H54 (cell line): Measurements from ENCODE around the gene MAN2B2.

Experiments used
- DNase-seq: peaks from one replicate; pipeline ENCODE4 v3.0.0; 2011; ENCODE audit warnings: low spot score, mixed read lengths; ENCODE audit not compliant: insufficient read length
- FAIRE-seq: peaks from 3 replicates; lab custom pipeline; 2011; peaks lifted over from hg19 to GRCh38; lab: Jason Lieb, UNC
- POLR2A ChIP-seq: IDR thresholded peaks from 2 replicates; pipeline ENCODE4 v1.6.1; 2011; ENCODE audit warnings: low read depth, mild to moderate bottlenecking, low read length

Gene MAN2B2

GRCh38 chr4:6551660-6552059 is 23.3 kb upstream of the MAN2B2 start:
- DNase-seq = no peak
- TF ChIP-seq POLR2A = no peak
- no peak for FAIRE-seq

- no peak for TF ChIP-seq POLR2A
- FAIRE-seq (no peak), DNase-seq (no peak)
Measured at GRCh38 chr4:6555519-6555918, 19.5 kb upstream of the MAN2B2 start.

GRCh38 chr4:6556263-6556662 is 18.7 kb upstream of the MAN2B2 start:
- DNase-seq = no peak
- no peak for TF ChIP-seq POLR2A
- no peak for FAIRE-seq

GRCh38 chr4:6557185-6557584 is 17.8 kb upstream of the MAN2B2 start:
- FAIRE-seq = no peak
- DNase-seq = no peak
- TF ChIP-seq POLR2A = no peak

GRCh38 chr4:6557856-6558255 is 17.1 kb upstream of the MAN2B2 start:
- FAIRE-seq = no peak
- no peak for DNase-seq
- no peak for TF ChIP-seq POLR2A

GRCh38 chr4:6560416-6561172 is 14.4 kb upstream of the MAN2B2 start:
- FAIRE-seq (no peak), DNase-seq (peak; percentile 59)
- no peak for TF ChIP-seq POLR2A

- no peak for TF ChIP-seq POLR2A
- no peak for FAIRE-seq
- DNase-seq = no peak
Measured at GRCh38 chr4:6561173-6561516, 13.8 kb upstream of the MAN2B2 start.

GRCh38 chr4:6561706-6562371 is 13.2 kb upstream of the MAN2B2 start:
- no peak for TF ChIP-seq POLR2A
- FAIRE-seq (no peak), DNase-seq (no peak)

GRCh38 chr4:6562931-6563901 is 11.8 kb upstream of the MAN2B2 start:
- no peak for FAIRE-seq
- no peak for DNase-seq
- TF ChIP-seq POLR2A = no peak

- DNase-seq = no peak
- FAIRE-seq = no peak
- TF ChIP-seq POLR2A = no peak
Measured at GRCh38 chr4:6563935-6564645, 10.9 kb upstream of the MAN2B2 start.

- FAIRE-seq (no peak), DNase-seq (no peak)
- TF ChIP-seq POLR2A = no peak
Measured at GRCh38 chr4:6565691-6566390, 9.1 kb upstream of the MAN2B2 start.

GRCh38 chr4:6566391-6567190 is 8.4 kb upstream of the MAN2B2 start:
- TF ChIP-seq POLR2A = no peak
- no peak for FAIRE-seq

More at GRCh38 chr4:6566391-6567190, 8.4 kb upstream of the MAN2B2 start:
- DNase-seq = no peak
